Stimulated activated naive CD8-positive, alpha-beta T cell treated with anti-CD3 and anti-CD28 coated beads, Interleukin-15, Interleukin-2, amounts not matched to agents 100 ng/mL and 50 ng/mL, for 24 hours (primary cell): ENCODE data around the gene SNX5.

Experiments used
- H3K27ac Mint-ChIP-seq: one replicate; pipeline ENCODE4 v1.8.0; 2021; ENCODE audit warnings: mild to moderate bottlenecking, mixed read lengths
- H3K27me3 Mint-ChIP-seq: one replicate; pipeline ENCODE4 v1.8.0; 2021; ENCODE audit warnings: mixed read lengths
- H3K36me3 Mint-ChIP-seq: one replicate; pipeline ENCODE4 v1.8.0; 2021; ENCODE audit warnings: low read depth, mixed read lengths
- H3K4me1 Mint-ChIP-seq: one replicate; pipeline ENCODE4 v1.8.0; 2021; ENCODE audit warnings: low read depth, mixed read lengths
- H3K4me3 Mint-ChIP-seq: one replicate; pipeline ENCODE4 v1.8.0; 2021; ENCODE audit warnings: mild to moderate bottlenecking, mixed read lengths
- H3K9me3 Mint-ChIP-seq: one replicate; pipeline ENCODE4 v1.8.0; 2021; ENCODE audit warnings: mixed read lengths

SNX5 gene

DNA sequence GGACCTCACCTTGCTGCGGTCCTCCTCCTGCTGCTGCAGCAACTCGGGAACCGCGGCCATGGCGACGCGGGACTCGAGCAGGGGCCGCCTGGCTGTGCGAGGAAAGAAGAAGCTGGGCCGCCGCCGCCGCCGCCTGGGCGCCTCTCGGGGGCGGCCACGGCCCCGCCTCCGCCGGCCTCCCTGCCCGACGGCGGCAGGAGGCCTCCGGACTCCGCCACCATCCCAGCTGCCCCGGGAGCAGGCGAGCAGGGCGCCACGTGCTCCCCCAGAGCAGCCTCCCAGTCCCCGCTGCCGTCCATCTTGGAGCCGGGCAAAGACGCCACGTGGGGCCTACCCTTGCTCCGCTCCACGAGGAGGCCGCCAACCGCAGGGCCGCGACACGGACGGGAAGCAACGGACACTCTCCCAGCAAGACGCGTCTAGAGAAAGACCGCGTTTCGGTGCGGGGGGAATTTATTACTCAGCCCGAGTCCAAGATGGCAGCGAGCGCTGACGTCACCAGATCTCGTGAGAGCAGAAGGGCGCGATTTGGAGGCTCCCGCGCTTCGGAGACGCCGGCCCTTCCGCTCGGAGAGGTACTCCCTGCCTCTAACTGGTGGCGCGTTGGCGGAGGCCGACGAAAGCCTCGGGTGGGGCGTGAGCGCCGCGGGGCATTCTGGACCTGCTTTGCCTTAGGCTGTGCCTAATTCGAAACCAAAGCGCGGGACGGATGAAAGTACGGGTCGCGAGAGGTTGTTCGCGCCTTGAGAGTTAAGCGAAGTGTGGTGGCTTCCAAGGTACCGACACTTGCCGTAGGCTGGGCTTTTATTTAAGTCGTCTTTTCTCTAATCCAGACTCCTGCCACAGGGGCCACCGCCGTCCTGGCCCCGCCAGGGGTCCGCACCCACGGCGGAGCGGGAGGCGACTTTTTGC lies at the start of gene SNX5, which contains the start of gene MGME1:
Gene SNX5, minus strand, starts transcription at position 429 of the 912 bp plus-strand sequence. Its CDS starts 369 bp downstream, at position 60.
Gene MGME1, plus strand, starts transcription at position 653 of the 912 bp plus-strand sequence. CDS start 842 bp downstream, outside the sequence.
- Mint-ChIP-seq H3K36me3 (peaks cover 80% of the 10 kb centered on the region), H3K4me3 (peak within 1 kb of the TSS; percentile 89), H3K27me3 (no peaks in the 10 kb centered on the region), H3K27ac (peak within 1 kb of the TSS; percentile 98), H3K9me3 (no peaks in the 10 kb centered on the region), H3K4me1 (peaks cover 74% of the 10 kb centered on the region)

GRCh38 chr20:18018100-18018499 lies 49.5 kb upstream of the SNX5 start:
- H3K27ac Mint-ChIP-seq, result no peak overlapping the region
- H3K4me1 Mint-ChIP-seq, result no peaks in the 10 kb centered on the region
- H3K36me3 Mint-ChIP-seq, result no peaks in the 10 kb centered on the region
- H3K4me3 Mint-ChIP-seq, result no peak overlapping the region
- no peaks in the 10 kb centered on the region for H3K9me3 Mint-ChIP-seq
- H3K27me3 Mint-ChIP-seq, result no peaks in the 10 kb centered on the region

- Mint-ChIP-seq H3K4me1 (no peaks in the 10 kb centered on the region), H3K36me3 (no peaks in the 10 kb centered on the region), H3K27me3 (no peaks in the 10 kb centered on the region), H3K27ac (no peak overlapping the region), H3K9me3 (no peaks in the 10 kb centered on the region), H3K4me3 (no peak overlapping the region)
Observed at GRCh38 chr20:18016772-18017171, 48.2 kb upstream of the SNX5 start.

- Mint-ChIP-seq H3K27ac (no peak overlapping the region), H3K4me1 (no peaks in the 10 kb centered on the region), H3K9me3 (no peaks in the 10 kb centered on the region), H3K4me3 (no peak overlapping the region), H3K36me3 (no peaks in the 10 kb centered on the region), H3K27me3 (no peaks in the 10 kb centered on the region)
Observed at GRCh38 chr20:18014411-18014810, 45.8 kb upstream of the SNX5 start.

DNA sequence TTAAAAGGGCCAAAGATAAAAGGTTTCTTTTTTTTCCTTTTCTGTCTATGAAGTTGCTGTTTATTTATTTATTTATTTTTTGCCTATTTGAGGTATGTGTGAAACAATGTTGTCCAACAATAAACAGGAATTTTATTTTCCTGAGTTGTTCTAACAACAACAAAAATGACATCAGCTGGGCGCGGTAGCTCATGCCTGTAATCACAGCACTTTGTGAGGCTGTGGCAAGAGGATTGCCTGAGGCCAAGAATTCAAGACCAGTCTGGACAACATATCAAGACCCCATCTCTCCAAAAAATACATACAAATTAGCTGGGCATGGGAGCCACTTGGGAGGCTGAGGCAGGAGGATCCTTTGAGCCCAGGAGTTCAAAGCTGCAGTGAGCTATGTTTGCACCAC lies 44.3 kb upstream of the SNX5 start:
- no peak overlapping the region for H3K27ac Mint-ChIP-seq
- H3K4me1 Mint-ChIP-seq, result no peaks in the 10 kb centered on the region
- no peak overlapping the region for H3K4me3 Mint-ChIP-seq
- no peaks in the 10 kb centered on the region for H3K36me3 Mint-ChIP-seq
- H3K9me3 Mint-ChIP-seq, result no peaks in the 10 kb centered on the region
- H3K27me3 Mint-ChIP-seq, result no peaks in the 10 kb centered on the region

DNA sequence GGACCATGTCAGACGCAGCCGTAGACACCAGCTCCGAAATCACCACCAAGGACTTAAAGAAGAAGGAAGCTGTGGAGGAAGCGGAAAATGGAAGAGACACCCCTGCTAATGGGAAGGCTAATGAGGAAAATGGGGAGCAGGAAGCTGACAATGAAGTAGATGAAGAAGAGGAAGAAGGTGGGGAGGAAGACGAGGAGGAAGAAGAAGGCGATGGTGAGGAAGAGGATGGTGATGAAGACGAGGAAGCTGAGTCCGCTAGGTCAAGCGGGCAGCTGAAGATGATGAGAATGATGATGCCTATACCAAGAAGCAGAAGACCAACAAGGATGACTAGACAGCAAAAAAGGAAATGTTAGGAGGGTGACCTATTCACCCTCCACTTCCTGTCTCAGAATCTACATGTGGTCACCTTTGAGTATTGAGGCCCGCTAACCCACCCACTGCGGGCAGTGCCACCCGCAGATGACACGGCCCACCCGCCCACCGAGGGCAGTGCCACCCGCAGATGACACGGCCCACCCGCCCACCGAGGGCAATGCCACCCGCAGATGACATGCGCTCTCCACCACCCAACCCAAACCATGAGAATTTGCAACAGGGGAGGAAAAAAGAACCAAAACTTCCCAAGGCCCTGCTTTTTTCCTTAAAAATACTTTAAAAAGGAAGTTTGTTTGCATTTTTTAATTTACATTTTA lies 43.5 kb upstream of the SNX5 start:
- H3K36me3 Mint-ChIP-seq, result no peaks in the 10 kb centered on the region
- H3K27ac Mint-ChIP-seq, result no peak overlapping the region
- no peaks in the 10 kb centered on the region for H3K9me3 Mint-ChIP-seq
- H3K4me1 Mint-ChIP-seq, result no peaks in the 10 kb centered on the region
- no peak overlapping the region for H3K4me3 Mint-ChIP-seq
- H3K27me3 Mint-ChIP-seq, result no peaks in the 10 kb centered on the region

- no peak overlapping the region for H3K4me3 Mint-ChIP-seq
- no peaks in the 10 kb centered on the region for H3K9me3 Mint-ChIP-seq
- H3K4me1 Mint-ChIP-seq, result no peaks in the 10 kb centered on the region
- H3K27me3 Mint-ChIP-seq, result no peaks in the 10 kb centered on the region
- H3K27ac Mint-ChIP-seq, result no peak overlapping the region
- H3K36me3 Mint-ChIP-seq, result no peaks in the 10 kb centered on the region
Observed at GRCh38 chr20:18011482-18011881, 42.9 kb upstream of the SNX5 start.

DNA sequence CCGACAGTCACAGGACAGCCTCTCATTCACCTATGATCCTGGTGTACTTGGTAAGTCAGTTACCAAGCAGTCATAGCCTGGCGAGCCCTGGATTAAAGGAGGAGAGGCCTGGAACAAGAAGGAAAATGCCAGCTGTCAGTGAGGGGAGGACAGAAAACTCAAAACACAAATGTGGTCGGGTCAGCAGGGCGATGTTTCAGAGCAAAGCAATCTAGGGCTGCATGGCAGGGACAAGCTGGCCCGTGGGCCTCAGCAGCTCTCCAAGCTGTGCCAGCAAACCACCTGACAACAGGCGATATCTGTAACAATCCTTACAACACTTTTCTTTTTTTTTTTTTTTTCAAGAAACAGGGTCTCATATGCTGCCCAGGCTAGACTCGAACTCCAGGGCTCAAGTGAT lies 40.5 kb upstream of the SNX5 start:
- H3K4me1 Mint-ChIP-seq, result peaks cover 3% of the 10 kb centered on the region
- H3K36me3 Mint-ChIP-seq, result no peaks in the 10 kb centered on the region
- H3K4me3 Mint-ChIP-seq, result no peak overlapping the region
- no peaks in the 10 kb centered on the region for H3K9me3 Mint-ChIP-seq
- no peak overlapping the region for H3K27ac Mint-ChIP-seq
- no peaks in the 10 kb centered on the region for H3K27me3 Mint-ChIP-seq

GRCh38 chr20:18007534-18008292 lies 39.1 kb upstream of the SNX5 start:
- Mint-ChIP-seq H3K4me3 (no peak overlapping the region), H3K4me1 (peaks cover 3% of the 10 kb centered on the region), H3K27me3 (no peaks in the 10 kb centered on the region), H3K9me3 (no peaks in the 10 kb centered on the region), H3K36me3 (no peaks in the 10 kb centered on the region), H3K27ac (no peak overlapping the region)

GRCh38 chr20:18006684-18007083 lies 38.1 kb upstream of the SNX5 start:
- Mint-ChIP-seq H3K27me3 (no peaks in the 10 kb centered on the region), H3K4me3 (no peak overlapping the region), H3K27ac (no peak overlapping the region), H3K36me3 (no peaks in the 10 kb centered on the region), H3K9me3 (no peaks in the 10 kb centered on the region), H3K4me1 (peaks cover 3% of the 10 kb centered on the region)

GRCh38 chr20:18005990-18006364 lies 37.4 kb upstream of the SNX5 start:
- no peaks in the 10 kb centered on the region for H3K27me3 Mint-ChIP-seq
- H3K4me1 Mint-ChIP-seq, result peaks cover 3% of the 10 kb centered on the region
- H3K4me3 Mint-ChIP-seq, result no peak overlapping the region
- no peaks in the 10 kb centered on the region for H3K9me3 Mint-ChIP-seq
- H3K27ac Mint-ChIP-seq, result no peak overlapping the region
- H3K36me3 Mint-ChIP-seq, result no peaks in the 10 kb centered on the region

GRCh38 chr20:18005170-18005989 lies 36.8 kb upstream of the SNX5 start:
- no peak overlapping the region for H3K27ac Mint-ChIP-seq
- no peaks in the 10 kb centered on the region for H3K27me3 Mint-ChIP-seq
- H3K4me1 Mint-ChIP-seq, result peaks cover 3% of the 10 kb centered on the region
- no peaks in the 10 kb centered on the region for H3K36me3 Mint-ChIP-seq
- no peak overlapping the region for H3K4me3 Mint-ChIP-seq
- H3K9me3 Mint-ChIP-seq, result no peaks in the 10 kb centered on the region

DNA sequence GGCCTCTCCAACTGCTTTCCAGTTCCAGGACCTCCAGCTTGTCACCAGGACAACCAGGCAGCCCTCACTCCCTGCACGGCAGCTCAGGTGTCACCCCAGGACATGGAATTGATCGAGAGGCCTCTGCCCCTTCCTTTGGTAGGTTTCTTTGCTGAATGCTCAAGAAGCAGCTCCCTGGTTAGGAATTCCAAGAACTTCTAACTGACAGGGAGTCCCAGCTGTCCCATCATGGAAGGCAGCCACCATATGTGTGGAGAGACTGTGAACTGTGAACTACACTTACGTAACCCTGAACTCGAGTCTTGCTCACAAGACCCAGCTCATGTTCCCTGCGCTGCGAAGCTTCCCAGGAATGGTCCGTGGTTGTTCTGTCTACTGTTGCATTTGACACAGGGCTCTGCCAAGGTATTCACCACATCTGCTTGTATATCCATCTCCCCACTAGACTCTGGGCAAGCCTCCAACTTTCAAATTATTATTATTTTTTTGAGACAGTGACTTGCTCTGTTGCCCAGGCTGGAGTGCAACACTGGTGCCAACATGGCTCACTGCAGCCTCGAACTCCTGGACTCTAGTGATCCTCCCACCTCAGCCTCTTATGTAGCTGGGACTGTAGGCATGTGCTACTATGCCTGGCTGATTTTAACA lies 35.9 kb upstream of the SNX5 start:
- no peak overlapping the region for H3K4me3 Mint-ChIP-seq
- no peaks in the 10 kb centered on the region for H3K9me3 Mint-ChIP-seq
- peaks cover 3% of the 10 kb centered on the region for H3K4me1 Mint-ChIP-seq
- no peak overlapping the region for H3K27ac Mint-ChIP-seq
- H3K27me3 Mint-ChIP-seq, result peaks cover 3% of the 10 kb centered on the region
- H3K36me3 Mint-ChIP-seq, result no peaks in the 10 kb centered on the region

GRCh38 chr20:18003897-18004296 lies 35.3 kb upstream of the SNX5 start:
- no peaks in the 10 kb centered on the region for H3K36me3 Mint-ChIP-seq
- H3K4me3 Mint-ChIP-seq, result no peak overlapping the region
- H3K27ac Mint-ChIP-seq, result no peak overlapping the region
- H3K9me3 Mint-ChIP-seq, result no peaks in the 10 kb centered on the region
- H3K27me3 Mint-ChIP-seq, result peaks cover 6% of the 10 kb centered on the region
- peaks cover 3% of the 10 kb centered on the region for H3K4me1 Mint-ChIP-seq
